GM18502 (cell line): ENCODE data around the gene HOXA9.

Experiments
- ATAC-seq: cut with Tn5 transposase; IDR thresholded peaks from one replicate; pipeline ENCODE4 v1.9.1; 2021; ENCODE audit warnings: mild to moderate bottlenecking; ENCODE audit not compliant: unreplicated experiment, poor library complexity

The HOXA9 gene

GRCh38 chr7:27145165-27145913 is 20.0 kb downstream of the HOXA9 start:
- no peak for ATAC-seq

- ATAC-seq = no peak
Observed at GRCh38 chr7:27144781-27145164, 20.6 kb downstream of the HOXA9 start.

GRCh38 chr7:27143950-27144780 is 21.2 kb downstream of the HOXA9 start:
- no peak for ATAC-seq

- no peak for ATAC-seq
Observed at GRCh38 chr7:27143023-27143949, 22.1 kb downstream of the HOXA9 start, which contains the start of gene HOXA5. HOXA5 (minus strand) TSS chr7:27143681; CDS start chr7:27143607, 74 bp downstream.

- no peak for ATAC-seq
Observed at GRCh38 chr7:27142580-27143022, 22.7 kb downstream of the HOXA9 start.

GRCh38 chr7:27141923-27142579 is 23.3 kb downstream of the HOXA9 start:
- no peak for ATAC-seq

GRCh38 chr7:27141137-27141922 is 24.0 kb downstream of the HOXA9 start:
- no peak for ATAC-seq

- ATAC-seq = no peak
Observed at GRCh38 chr7:27140126-27140857, 25.0 kb downstream of the HOXA9 start.

GRCh38 chr7:27139334-27140125 is 25.8 kb downstream of the HOXA9 start:
- ATAC-seq = no peak

GRCh38 chr7:27138985-27139333 is 26.4 kb downstream of the HOXA9 start:
- ATAC-seq = no peak

- ATAC-seq = no peak
Observed at GRCh38 chr7:27138472-27138871, 26.9 kb downstream of the HOXA9 start.

GRCh38 chr7:27137640-27138315 is 27.6 kb downstream of the HOXA9 start:
- ATAC-seq = no peak

GRCh38 chr7:27134392-27134791 is 30.9 kb downstream of the HOXA9 start:
- ATAC-seq = no peak

GRCh38 chr7:27133409-27134231 is 31.7 kb downstream of the HOXA9 start:
- ATAC-seq = no peak

GRCh38 chr7:27132978-27133377 is 32.4 kb downstream of the HOXA9 start:
- ATAC-seq = no peak

GRCh38 chr7:27132214-27132613 is 33.1 kb downstream of the HOXA9 start:
- ATAC-seq = no peak
